H54 (cell line): ENCODE data around the gene RABAC1.

Experiments used
- DNase-seq: peaks from one replicate; pipeline ENCODE4 v3.0.0; 2011; ENCODE audit warnings: low spot score, mixed read lengths; ENCODE audit not compliant: insufficient read length
- FAIRE-seq: peaks from 3 replicates; lab custom pipeline; 2011; peaks lifted over from hg19 to GRCh38; lab: Jason Lieb, UNC
- POLR2A ChIP-seq: IDR thresholded peaks from 2 replicates; pipeline ENCODE4 v1.6.1; 2011; ENCODE audit warnings: low read depth, mild to moderate bottlenecking, low read length

The RABAC1 gene

GRCh38 chr19:41959056-41960053, at the start of gene RABAC1:
Gene RABAC1 (minus strand): TSS chr19:41959321. CDS start chr19:41959292, 29 bp downstream.
- no peak for FAIRE-seq

GRCh38 chr19:42006569-42006968, 47.4 kb upstream of the RABAC1 start:
- no peak for DNase-seq
- FAIRE-seq = no peak
- no peak for TF ChIP-seq POLR2A

More at GRCh38 chr19:41959056-41960053, at the start of gene RABAC1:
- TF ChIP-seq POLR2A = peak; percentile 71; the same call in 1 of the 2 replicates
- DNase-seq = peak; percentile 99

- no peak for FAIRE-seq
- no peak for DNase-seq
- TF ChIP-seq POLR2A = no peak
Measured at GRCh38 chr19:42005504-42005903, 46.4 kb upstream of the RABAC1 start.

- no peak for TF ChIP-seq POLR2A
- DNase-seq (no peak), FAIRE-seq (no peak)
Measured at GRCh38 chr19:42003506-42004294, 44.6 kb upstream of the RABAC1 start.

- DNase-seq (no peak), FAIRE-seq (no peak)
- TF ChIP-seq POLR2A = no peak
Measured at GRCh38 chr19:41999878-42000208, 40.7 kb upstream of the RABAC1 start.

- DNase-seq (no peak), FAIRE-seq (no peak)
- no peak for TF ChIP-seq POLR2A
Measured at GRCh38 chr19:41999071-41999877, 40.2 kb upstream of the RABAC1 start.

- DNase-seq (no peak), FAIRE-seq (no peak)
- no peak for TF ChIP-seq POLR2A
Measured at GRCh38 chr19:41998246-41999020, 39.3 kb upstream of the RABAC1 start.

- DNase-seq (no peak), FAIRE-seq (no peak)
- TF ChIP-seq POLR2A = no peak
Measured at GRCh38 chr19:41997851-41998229, 38.7 kb upstream of the RABAC1 start.

GRCh38 chr19:41997121-41997850, 38.2 kb upstream of the RABAC1 start:
- no peak for TF ChIP-seq POLR2A
- no peak for FAIRE-seq
- DNase-seq = peak; percentile 91

- TF ChIP-seq POLR2A = no peak
- FAIRE-seq (no peak), DNase-seq (no peak)
Measured at GRCh38 chr19:41995959-41996797, 37.1 kb upstream of the RABAC1 start.
